ENCODE measurements around the gene CAPN7.

CAPN7 gene

DNA sequence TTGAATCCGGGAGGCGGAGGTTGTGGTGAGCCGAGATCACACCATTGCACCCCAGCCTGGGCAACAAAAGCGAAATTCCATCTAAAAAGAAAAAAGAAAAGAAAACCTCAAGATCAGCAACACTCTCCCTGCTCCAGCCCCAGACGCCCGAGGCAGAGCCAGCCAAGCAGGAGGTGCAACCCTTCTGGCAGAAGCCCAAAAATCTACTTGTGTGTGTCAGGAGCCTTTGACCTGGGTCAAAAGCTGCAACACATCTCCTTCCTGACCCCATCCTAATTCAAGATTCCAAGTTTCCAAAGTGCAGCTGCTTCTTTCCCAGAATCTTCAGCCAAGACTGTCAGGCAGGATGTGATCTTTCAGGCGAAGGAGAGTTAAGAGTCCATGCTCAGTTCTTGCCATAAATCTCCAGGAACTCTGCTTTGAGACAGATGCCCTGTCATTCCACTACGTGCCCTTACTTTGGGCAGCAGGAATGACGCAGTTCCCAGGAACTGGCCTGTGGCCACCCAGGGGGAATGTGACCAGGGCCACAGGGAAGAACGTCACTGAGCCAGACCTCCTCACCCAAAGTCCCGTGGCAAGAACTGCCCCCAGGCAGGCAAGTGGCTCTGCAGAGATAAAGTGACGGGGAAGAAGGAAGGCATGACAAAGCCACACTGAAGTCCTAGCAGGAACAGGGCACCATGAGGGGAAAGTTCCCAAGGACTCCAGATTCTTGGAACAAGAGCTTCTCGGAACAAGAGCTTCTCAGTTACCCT lies 86.9 kb downstream of the CAPN7 start:
- WGBS, 2 donors (ENCODE audit: extremely low coverage in 2 of 2, insufficient read length in 2 of 2, insufficient replicate concordance in 1 of 2), result no CpG with 5 or more reads among the region's 13 CpGs
- no peak overlapping the region for H2BK12ac ChIP-seq (ENCODE audit: low read length)

DNA sequence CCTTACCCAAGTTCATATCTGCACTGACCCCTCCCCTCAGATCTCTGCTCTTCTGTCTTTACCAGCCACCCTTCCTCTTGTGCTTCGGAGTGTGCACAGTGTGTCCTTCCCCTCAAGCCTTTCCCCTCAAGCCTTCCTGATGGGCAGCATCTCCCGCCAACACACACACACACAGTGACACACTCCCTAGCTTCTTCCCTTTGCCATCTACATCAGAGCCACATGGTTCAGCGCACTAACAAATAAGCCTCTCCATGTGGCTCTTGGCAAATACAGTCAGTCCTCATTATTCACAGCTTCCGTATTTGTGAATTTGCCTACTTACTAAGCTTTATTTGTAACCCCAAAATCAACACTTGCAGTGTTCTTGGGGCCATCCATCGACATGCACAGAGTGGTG lies 88.9 kb downstream of the CAPN7 start:
- no peaks in the 10 kb centered on the region for H3K9me3 ChIP-seq (replicated peaks in 1 of 2; ENCODE audit: control insufficient read depth in 2 of 2, insufficient read depth in 1 of 2, low read depth in 1 of 2, low read length in 2 of 2)
- no CpG with 5 or more reads among the region's 5 CpGs for WGBS, 2 donors (ENCODE audit: extremely low coverage in 2 of 2, insufficient read length in 2 of 2, insufficient replicate concordance in 1 of 2)

More for the DNA sequence above, 86.9 kb downstream of the CAPN7 start:
- no peak overlapping the region for H3K27ac ChIP-seq (replicated peaks; ENCODE audit: low read length)
- no peak overlapping the region for H2BK15ac ChIP-seq (ENCODE audit: low read length)
- no peak overlapping the region for H3K4ac ChIP-seq (ENCODE audit: low read length)
- DNase-seq (ENCODE audit: low spot score), result no peak
- H3K36me3 ChIP-seq (replicated peaks in 1 of 2; ENCODE audit: control insufficient read depth in 2 of 2, insufficient read depth in 2 of 2, low read length in 2 of 2), result no peaks in the 10 kb centered on the region
- H3K27me3 ChIP-seq (ENCODE audit: control insufficient read depth in 3 of 3, insufficient read depth in 3 of 3, low read depth in 1 of 3, low read length in 3 of 3), result no peaks in the 10 kb centered on the region
- H3K4me3 ChIP-seq (ENCODE audit: low read length in 2 of 2), result no peak overlapping the region
- H3K14ac ChIP-seq (ENCODE audit: low read length), result no peak overlapping the region
- no peak overlapping the region for H3K23ac ChIP-seq (ENCODE audit: low read depth, low read length, poor library complexity)
- no peak overlapping the region for H3K9ac ChIP-seq (ENCODE audit: low read depth, low read length, poor library complexity)
- H2AK5ac ChIP-seq (ENCODE audit: low read depth, low read length), result no peak overlapping the region
- no peak overlapping the region for H2BK120ac ChIP-seq (ENCODE audit: low read depth, low read length)
- no peak overlapping the region for H3K18ac ChIP-seq (ENCODE audit: low read length)
- H4K91ac ChIP-seq (ENCODE audit: low read depth, low read length, poor library complexity), result no peak overlapping the region
- no peak overlapping the region for H4K8ac ChIP-seq (ENCODE audit: low read depth, low read length)
- no peak overlapping the region for H2BK5ac ChIP-seq (ENCODE audit: low read length)
- no peak overlapping the region for H3K4me2 ChIP-seq (ENCODE audit: insufficient read depth, low read length, poor library complexity, severe bottlenecking)
- no peaks in the 10 kb centered on the region for H3K9me3 ChIP-seq (replicated peaks in 1 of 2; ENCODE audit: control insufficient read depth in 2 of 2, insufficient read depth in 1 of 2, low read depth in 1 of 2, low read length in 2 of 2)
- no peaks in the 10 kb centered on the region for H3K4me1 ChIP-seq (ENCODE audit: control insufficient read depth in 2 of 2, insufficient read depth in 1 of 2, low read depth in 1 of 2, low read length in 2 of 2)
- H3K79me1 ChIP-seq (ENCODE audit: low read depth, low read length), result no peaks in the 10 kb centered on the region
- H2AFZ ChIP-seq (ENCODE audit: low read length), result no peak overlapping the region

DNA sequence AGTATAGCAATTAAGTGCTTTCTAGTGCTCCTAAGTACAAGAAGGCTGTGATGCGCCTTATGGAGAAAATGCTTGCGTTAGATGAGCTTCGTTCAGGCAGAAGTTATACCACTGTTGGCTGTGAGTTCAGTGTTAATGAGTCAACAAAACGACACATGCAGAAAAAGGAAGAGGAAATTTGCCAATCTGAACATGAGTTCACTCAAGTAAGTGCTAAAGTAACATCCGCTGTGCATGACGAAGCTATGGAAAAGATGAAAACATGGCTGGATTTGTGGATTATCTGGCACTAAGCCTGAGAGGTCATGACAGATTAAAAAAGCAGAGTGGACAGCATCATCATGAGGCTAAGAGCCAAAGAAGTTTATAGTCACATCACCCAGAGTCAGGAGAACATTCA lies 89.5 kb downstream of the CAPN7 start:
- Histone ChIP-seq H3K27me3 (ENCODE audit: control insufficient read depth in 3 of 3, insufficient read depth in 3 of 3, low read depth in 1 of 3, low read length in 3 of 3) (no peaks in the 10 kb centered on the region), H3K79me1 (ENCODE audit: low read depth, low read length) (no peaks in the 10 kb centered on the region), H3K4me3 (ENCODE audit: low read length in 2 of 2) (no peak overlapping the region), H2BK15ac (ENCODE audit: low read length) (no peak overlapping the region), H4K8ac (ENCODE audit: low read depth, low read length) (no peak overlapping the region), H2BK120ac (ENCODE audit: low read depth, low read length) (no peak overlapping the region), H3K23ac (ENCODE audit: low read depth, low read length, poor library complexity) (no peak overlapping the region), H2BK5ac (ENCODE audit: low read length) (no peak overlapping the region), H3K4ac (ENCODE audit: low read length) (no peak overlapping the region), H3K4me2 (ENCODE audit: insufficient read depth, low read length, poor library complexity, severe bottlenecking) (no peak overlapping the region), H3K27ac (replicated peaks; ENCODE audit: low read length) (no peak overlapping the region), H3K14ac (ENCODE audit: low read length) (no peak overlapping the region), H3K9me3 (replicated peaks in 1 of 2; ENCODE audit: control insufficient read depth in 2 of 2, insufficient read depth in 1 of 2, low read depth in 1 of 2, low read length in 2 of 2) (no peaks in the 10 kb centered on the region), H3K4me1 (ENCODE audit: control insufficient read depth in 2 of 2, insufficient read depth in 1 of 2, low read depth in 1 of 2, low read length in 2 of 2) (no peaks in the 10 kb centered on the region), H4K91ac (ENCODE audit: low read depth, low read length, poor library complexity) (no peak overlapping the region), H2AFZ (ENCODE audit: low read length) (no peak overlapping the region), H3K18ac (ENCODE audit: low read length) (no peak overlapping the region), H3K36me3 (replicated peaks in 1 of 2; ENCODE audit: control insufficient read depth in 2 of 2, insufficient read depth in 2 of 2, low read length in 2 of 2) (no peaks in the 10 kb centered on the region), H3K9ac (ENCODE audit: low read depth, low read length, poor library complexity) (no peak overlapping the region), H2AK5ac (ENCODE audit: low read depth, low read length) (no peak overlapping the region), H2BK12ac (ENCODE audit: low read length) (no peak overlapping the region)
- no CpG with 5 or more reads among the region's 6 CpGs for WGBS, 2 donors (ENCODE audit: extremely low coverage in 2 of 2, insufficient read length in 2 of 2, insufficient replicate concordance in 1 of 2)
- no peak for DNase-seq (ENCODE audit: low spot score)

More for the DNA sequence above, 88.9 kb downstream of the CAPN7 start:
- H4K91ac ChIP-seq (ENCODE audit: low read depth, low read length, poor library complexity), result no peak overlapping the region
- H2BK120ac ChIP-seq (ENCODE audit: low read depth, low read length), result no peak overlapping the region
- no peak overlapping the region for H2BK15ac ChIP-seq (ENCODE audit: low read length)
- no peaks in the 10 kb centered on the region for H3K4me1 ChIP-seq (ENCODE audit: control insufficient read depth in 2 of 2, insufficient read depth in 1 of 2, low read depth in 1 of 2, low read length in 2 of 2)
- H4K8ac ChIP-seq (ENCODE audit: low read depth, low read length), result no peak overlapping the region
- H2AFZ ChIP-seq (ENCODE audit: low read length), result no peak overlapping the region
- no peak overlapping the region for H3K27ac ChIP-seq (replicated peaks; ENCODE audit: low read length)
- no peak overlapping the region for H3K14ac ChIP-seq (ENCODE audit: low read length)
- no peaks in the 10 kb centered on the region for H3K79me1 ChIP-seq (ENCODE audit: low read depth, low read length)
- H3K4ac ChIP-seq (ENCODE audit: low read length), result no peak overlapping the region
- no peak overlapping the region for H2BK12ac ChIP-seq (ENCODE audit: low read length)
- no peaks in the 10 kb centered on the region for H3K27me3 ChIP-seq (ENCODE audit: control insufficient read depth in 3 of 3, insufficient read depth in 3 of 3, low read depth in 1 of 3, low read length in 3 of 3)
- H3K36me3 ChIP-seq (replicated peaks in 1 of 2; ENCODE audit: control insufficient read depth in 2 of 2, insufficient read depth in 2 of 2, low read length in 2 of 2), result no peaks in the 10 kb centered on the region
- no peak overlapping the region for H2BK5ac ChIP-seq (ENCODE audit: low read length)
- H3K23ac ChIP-seq (ENCODE audit: low read depth, low read length, poor library complexity), result no peak overlapping the region
- H3K9ac ChIP-seq (ENCODE audit: low read depth, low read length, poor library complexity), result no peak overlapping the region
- no peak overlapping the region for H2AK5ac ChIP-seq (ENCODE audit: low read depth, low read length)
- H3K18ac ChIP-seq (ENCODE audit: low read length), result no peak overlapping the region
- no peak overlapping the region for H3K4me3 ChIP-seq (ENCODE audit: low read length in 2 of 2)
- no peak for DNase-seq (ENCODE audit: low spot score)
- no peak overlapping the region for H3K4me2 ChIP-seq (ENCODE audit: insufficient read depth, low read length, poor library complexity, severe bottlenecking)

DNA sequence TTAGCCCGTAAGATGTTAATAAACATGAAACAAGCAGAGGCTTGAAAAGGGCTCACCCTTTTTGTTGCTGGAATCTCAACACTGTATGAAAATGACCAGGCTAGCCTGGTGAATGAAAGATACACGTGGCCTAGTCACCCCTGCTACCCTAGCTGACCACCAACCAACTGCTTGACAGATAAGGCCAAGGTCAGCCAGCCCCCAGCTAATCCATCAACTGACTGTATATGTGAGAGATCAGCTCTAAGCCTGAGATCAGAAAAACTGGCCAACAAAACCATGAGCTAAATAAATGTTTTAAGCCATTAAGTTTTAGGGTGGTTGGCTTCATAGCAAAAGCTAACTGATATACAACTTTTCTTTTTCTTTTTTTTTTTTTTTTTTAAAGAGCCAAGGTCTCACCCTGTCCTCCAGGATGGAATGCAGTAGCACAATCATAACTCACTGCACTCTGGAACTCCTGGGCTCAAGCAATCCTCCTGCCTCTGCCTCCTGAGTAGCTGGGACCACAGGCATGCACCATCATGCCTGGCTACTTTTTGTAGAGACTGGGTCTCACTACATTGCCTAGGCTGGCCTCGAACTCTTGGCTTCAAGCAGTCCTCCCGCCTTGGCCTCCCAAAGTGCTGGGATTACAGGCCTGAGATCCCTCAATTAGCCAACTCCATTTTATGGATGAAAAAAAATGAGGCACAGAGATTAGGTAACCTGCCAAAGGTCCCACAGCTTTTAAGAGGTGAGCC lies 91.7 kb downstream of the CAPN7 start:
- Histone ChIP-seq H3K18ac (ENCODE audit: low read length) (no peak overlapping the region), H4K91ac (ENCODE audit: low read depth, low read length, poor library complexity) (no peak overlapping the region), H3K4ac (ENCODE audit: low read length) (no peak overlapping the region), H2BK15ac (ENCODE audit: low read length) (no peak overlapping the region), H3K23ac (ENCODE audit: low read depth, low read length, poor library complexity) (no peak overlapping the region), H2BK5ac (ENCODE audit: low read length) (no peak overlapping the region), H3K9me3 (replicated peaks in 1 of 2; ENCODE audit: control insufficient read depth in 2 of 2, insufficient read depth in 1 of 2, low read depth in 1 of 2, low read length in 2 of 2) (no peaks in the 10 kb centered on the region), H3K27me3 (ENCODE audit: control insufficient read depth in 3 of 3, insufficient read depth in 3 of 3, low read depth in 1 of 3, low read length in 3 of 3) (no peaks in the 10 kb centered on the region), H3K4me2 (ENCODE audit: insufficient read depth, low read length, poor library complexity, severe bottlenecking) (no peak overlapping the region), H3K27ac (replicated peaks; ENCODE audit: low read length) (no peak overlapping the region), H2AK5ac (ENCODE audit: low read depth, low read length) (no peak overlapping the region), H2BK120ac (ENCODE audit: low read depth, low read length) (no peak overlapping the region), H3K36me3 (replicated peaks in 1 of 2; ENCODE audit: control insufficient read depth in 2 of 2, insufficient read depth in 2 of 2, low read length in 2 of 2) (no peaks in the 10 kb centered on the region), H3K4me1 (ENCODE audit: control insufficient read depth in 2 of 2, insufficient read depth in 1 of 2, low read depth in 1 of 2, low read length in 2 of 2) (no peaks in the 10 kb centered on the region), H2AFZ (ENCODE audit: low read length) (no peak overlapping the region), H3K79me1 (ENCODE audit: low read depth, low read length) (no peaks in the 10 kb centered on the region), H3K4me3 (ENCODE audit: low read length in 2 of 2) (no peak overlapping the region), H2BK12ac (ENCODE audit: low read length) (no peak overlapping the region), H3K9ac (ENCODE audit: low read depth, low read length, poor library complexity) (no peak overlapping the region), H3K14ac (ENCODE audit: low read length) (no peak overlapping the region), H4K8ac (ENCODE audit: low read depth, low read length) (no peak overlapping the region)
- no CpG with 5 or more reads among the region's 4 CpGs for WGBS, 2 donors (ENCODE audit: extremely low coverage in 2 of 2, insufficient read length in 2 of 2, insufficient replicate concordance in 1 of 2)
- no peak for DNase-seq (ENCODE audit: low spot score)

Data from neuronal stem cell (in vitro differentiated cells).